HepG2 (cell line): ENCODE results near the gene NDUFS2. TPM values are rescaled to one million over a fixed set of nuclear protein-coding genes. Genes with fewer than 3 reads are reported as not detected.
A peak's percentile ranks its signal among the peaks of the same experiment; 100 is the strongest.

Experiments
- DPF2 ChIP-seq: sonication (generic); formaldehyde crosslinking; IDR thresholded peaks from 2 replicates; pipeline ENCODE4 v1.4.0; 2020; ENCODE audit warnings: mild to moderate bottlenecking, low read depth, missing genetic modification reagents, borderline replicate concordance
- DRAP1 ChIP-seq: IDR thresholded peaks from 2 replicates; pipeline ENCODE4 v1.6.1; 2016; ENCODE audit warnings: missing genetic modification reagents, missing compliant biosample characterization
- HNRNPH1 ChIP-seq: fragments of 200-400 bp; formaldehyde crosslinking; optimal IDR thresholded peaks from 2 replicates; pipeline ENCODE3; 2017; ENCODE audit warnings: mild to moderate bottlenecking, low read depth, low read length
- HOXD1 ChIP-seq: sonication (generic); formaldehyde crosslinking; IDR thresholded peaks from 2 replicates; pipeline ENCODE4 v1.5.0; 2020; ENCODE audit warnings: missing genetic modification reagents
- ISL2 ChIP-seq: sonication (generic); formaldehyde crosslinking; IDR thresholded peaks from 2 replicates; pipeline ENCODE4 v1.5.0; 2020; ENCODE audit warnings: missing genetic modification reagents
- MYC ChIP-seq: sonication (generic); formaldehyde crosslinking; IDR thresholded peaks from 2 replicates; pipeline ENCODE4 v1.9.0; 2021; ENCODE audit warnings: missing genetic modification reagents, borderline replicate concordance
- NBN ChIP-seq: fragments of 450-650 bp; conservative IDR thresholded peaks from 2 replicates; pipeline ENCODE4 v1.6.1; 2017
- PHF8 ChIP-seq: sonication (generic); formaldehyde crosslinking; IDR thresholded peaks from 2 replicates; pipeline ENCODE4 v1.5.0; 2020; ENCODE audit warnings: missing genetic modification reagents
- POLR2G ChIP-seq: fragments of 200-400 bp; formaldehyde crosslinking; IDR thresholded peaks from 2 replicates; pipeline ENCODE4 v1.6.1; 2018; ENCODE audit warnings: mild to moderate bottlenecking, low read depth, low read length, moderate library complexity
- RXRB ChIP-seq: IDR thresholded peaks from 2 replicates; pipeline ENCODE4 v1.6.1; 2016; ENCODE audit warnings: borderline replicate concordance, missing genetic modification reagents, missing compliant biosample characterization
- SMYD3 ChIP-seq: sonication (generic); formaldehyde crosslinking; IDR thresholded peaks from 2 replicates; pipeline ENCODE4 v1.8.1; 2023; ENCODE audit warnings: mild to moderate bottlenecking, missing genetic modification reagents
- SUZ12 ChIP-seq: fragments of 150-350 bp; IDR thresholded peaks from 2 replicates; pipeline ENCODE4 v1.6.1; 2014; ENCODE audit warnings: low read depth, low read length
- TBX3 ChIP-seq: fragments of 450-650 bp; IDR thresholded peaks from 2 replicates; pipeline ENCODE4 v1.6.1; 2017; ENCODE audit warnings: antibody characterized with exemption, mild to moderate bottlenecking, inconsistent platforms, borderline replicate concordance
- TEF ChIP-seq: sonication (generic); formaldehyde crosslinking; IDR thresholded peaks from 2 replicates; pipeline ENCODE4 v1.5.0; 2020; ENCODE audit warnings: missing genetic modification reagents
- ZNF160 ChIP-seq: sonication (generic); formaldehyde crosslinking; IDR thresholded peaks from 2 replicates; pipeline ENCODE4 v1.8.0; 2022; ENCODE audit warnings: mild to moderate bottlenecking, inconsistent platforms, missing genetic modification reagents
- ZNF224 ChIP-seq: sonication (generic); formaldehyde crosslinking; IDR thresholded peaks from 2 replicates; pipeline ENCODE4 v1.5.0; 2020; ENCODE audit warnings: mild to moderate bottlenecking, missing genetic modification reagents
- ZNF292 ChIP-seq: sonication (generic); formaldehyde crosslinking; IDR thresholded peaks from 2 replicates; pipeline ENCODE4 v1.8.1; 2022; ENCODE audit warnings: mild to moderate bottlenecking, low read depth, missing genetic modification reagents, borderline replicate concordance
- ZNF619 ChIP-seq: sonication (generic); formaldehyde crosslinking; IDR thresholded peaks from 2 replicates; pipeline ENCODE4 v1.4.0; 2020; ENCODE audit warnings: mild to moderate bottlenecking, missing genetic modification reagents
- polyA plus RNA-seq, 8 experiments: library from polyadenylated mRNA; depleted of rRNA in 3 of 8; stranded (reverse) in 7 of 8; unstranded in 1 of 8; fragments of >200 nt; fragmentation: Illumina TruSeq in 4 of 8; extraction: Trizol in 4 of 8; gene quantifications; 2 replicates each; pipeline versions ENCODE4 v1.2.1 to v1.2.3, GENCODE V29; 2011 to 2016; ENCODE audit warnings: low read depth in 4 of 8, missing spikeins in 1 of 8, mixed read lengths in 1 of 8; ENCODE audit not compliant: insufficient read depth in 1 of 8
- total RNA-seq, 5 experiments: library from RNA; depleted of rRNA; stranded (reverse); fragments of >200 nt; fragmentation: Illumina TruSeq; extraction: Trizol; gene quantifications; 2 replicates each; pipeline ENCODE4 v1.2.3, GENCODE V29; 2016; ENCODE audit warnings: low read depth in 1 of 5
- TF ChIP-seq, protein P1 (sequence below): sonication (generic); formaldehyde crosslinking; IDR thresholded peaks from 2 replicates; pipeline ENCODE4 v1.5.0; 2020; ENCODE audit warnings: missing genetic modification reagents
- TF ChIP-seq, protein P2 (sequence below): IDR thresholded peaks from 2 replicates; pipeline ENCODE4 v1.6.1; 2012; ENCODE audit warnings: low read length, improper control_type of control experiment

NDUFS2 gene
- total and polyA plus RNA-seq, 2 of the 13 experiments (the other 11 are each of a cell fraction or from before 2014, with no cell fraction given): 89.9 to 118 TPM

GRCh38 chr1:161216945-161217712 is 15.0 kb downstream of the NDUFS2 start (continued):
- TF ChIP-seq MYC (CRISPR knock-in tag) (no peak), SMYD3 (CRISPR knock-in tag) (no peak), TBX3 (no peak), TEF (CRISPR knock-in tag) (no peak), DRAP1 (peak; percentile 40; the same call in 1 of the 2 replicates), ZNF160 (CRISPR knock-in tag) (0 out of 2 replicates have a peak, but pooled peaks have one; percentile 22), POLR2G (0 out of 2 replicates have a peak, but pooled peaks have one; percentile 11), ZNF619 (no peak), ZNF292 (no peak), RXRB (CRISPR knock-in tag) (peak; percentile 21; the same call in 1 of the 2 replicates), ISL2 (CRISPR knock-in tag) (0 out of 2 replicates have a peak, but pooled peaks have one; percentile 2), HNRNPH1 (no peak), SUZ12 (no peak), NBN (no peak), DPF2 (CRISPR knock-in tag) (no peak), ZNF224 (CRISPR knock-in tag) (no peak), HOXD1 (CRISPR knock-in tag) (no peak), PHF8 (CRISPR knock-in tag) (no peak)
- TF ChIP-seq, protein P1, sequence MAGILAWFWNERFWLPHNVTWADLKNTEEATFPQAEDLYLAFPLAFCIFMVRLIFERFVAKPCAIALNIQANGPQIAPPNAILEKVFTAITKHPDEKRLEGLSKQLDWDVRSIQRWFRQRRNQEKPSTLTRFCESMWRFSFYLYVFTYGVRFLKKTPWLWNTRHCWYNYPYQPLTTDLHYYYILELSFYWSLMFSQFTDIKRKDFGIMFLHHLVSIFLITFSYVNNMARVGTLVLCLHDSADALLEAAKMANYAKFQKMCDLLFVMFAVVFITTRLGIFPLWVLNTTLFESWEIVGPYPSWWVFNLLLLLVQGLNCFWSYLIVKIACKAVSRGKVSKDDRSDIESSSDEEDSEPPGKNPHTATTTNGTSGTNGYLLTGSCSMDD (CRISPR knock-in tag): no peak
- TF ChIP-seq, protein P2, sequence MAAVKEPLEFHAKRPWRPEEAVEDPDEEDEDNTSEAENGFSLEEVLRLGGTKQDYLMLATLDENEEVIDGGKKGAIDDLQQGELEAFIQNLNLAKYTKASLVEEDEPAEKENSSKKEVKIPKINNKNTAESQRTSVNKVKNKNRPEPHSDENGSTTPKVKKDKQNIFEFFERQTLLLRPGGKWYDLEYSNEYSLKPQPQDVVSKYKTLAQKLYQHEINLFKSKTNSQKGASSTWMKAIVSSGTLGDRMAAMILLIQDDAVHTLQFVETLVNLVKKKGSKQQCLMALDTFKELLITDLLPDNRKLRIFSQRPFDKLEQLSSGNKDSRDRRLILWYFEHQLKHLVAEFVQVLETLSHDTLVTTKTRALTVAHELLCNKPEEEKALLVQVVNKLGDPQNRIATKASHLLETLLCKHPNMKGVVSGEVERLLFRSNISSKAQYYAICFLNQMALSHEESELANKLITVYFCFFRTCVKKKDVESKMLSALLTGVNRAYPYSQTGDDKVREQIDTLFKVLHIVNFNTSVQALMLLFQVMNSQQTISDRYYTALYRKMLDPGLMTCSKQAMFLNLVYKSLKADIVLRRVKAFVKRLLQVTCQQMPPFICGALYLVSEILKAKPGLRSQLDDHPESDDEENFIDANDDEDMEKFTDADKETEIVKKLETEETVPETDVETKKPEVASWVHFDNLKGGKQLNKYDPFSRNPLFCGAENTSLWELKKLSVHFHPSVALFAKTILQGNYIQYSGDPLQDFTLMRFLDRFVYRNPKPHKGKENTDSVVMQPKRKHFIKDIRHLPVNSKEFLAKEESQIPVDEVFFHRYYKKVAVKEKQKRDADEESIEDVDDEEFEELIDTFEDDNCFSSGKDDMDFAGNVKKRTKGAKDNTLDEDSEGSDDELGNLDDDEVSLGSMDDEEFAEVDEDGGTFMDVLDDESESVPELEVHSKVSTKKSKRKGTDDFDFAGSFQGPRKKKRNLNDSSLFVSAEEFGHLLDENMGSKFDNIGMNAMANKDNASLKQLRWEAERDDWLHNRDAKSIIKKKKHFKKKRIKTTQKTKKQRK: no peak
